ENCODE data around the gene IL17RC. TPM values are rescaled to one million over a fixed set of nuclear protein-coding genes. Genes with fewer than 3 reads are reported as not detected.

IL17RC gene
- total and polyA plus RNA-seq, 5 experiments from 2014 or later = 0.39 to 10.0 (median 9.5) TPM

DNA sequence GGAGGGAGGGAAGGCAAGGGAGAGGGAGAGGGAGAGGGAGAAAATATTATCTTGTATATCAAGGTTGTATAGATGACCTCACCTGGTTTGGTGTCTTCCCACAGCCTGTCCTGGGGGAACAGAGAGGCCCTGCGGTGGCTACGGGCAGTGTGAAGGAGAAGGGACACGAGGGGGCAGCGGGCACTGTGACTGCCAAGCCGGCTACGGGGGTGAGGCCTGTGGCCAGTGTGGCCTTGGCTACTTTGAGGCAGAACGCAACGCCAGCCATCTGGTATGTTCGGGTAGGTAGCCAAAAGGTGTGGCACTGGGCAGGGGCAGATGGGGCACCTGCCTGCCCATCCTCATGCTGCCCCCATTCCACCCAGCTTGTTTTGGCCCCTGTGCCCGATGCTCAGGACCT is 23.8 kb downstream of the IL17RC start:
- Mint-ChIP-seq H3K27me3 (no peaks in the 10 kb centered on the region), H3K9me3 (no peaks in the 10 kb centered on the region), H3K4me1 (peaks cover 5 to 16% (median 13%) of the 10 kb centered on the region in 4 donors), H3K4me3 (no peak overlapping the region), H3K36me3 (peaks cover 0 to 29% (median 4%) of the 10 kb centered on the region in 3 donors), H3K27ac (peak overlapping the region in 1 of 10 donors; percentile 74)
- DNase-seq (peak in 1 of 10 donors; percentile 26), ATAC-seq (no peak)
- POLR2A ChIA-PET = no interaction called here

DNA sequence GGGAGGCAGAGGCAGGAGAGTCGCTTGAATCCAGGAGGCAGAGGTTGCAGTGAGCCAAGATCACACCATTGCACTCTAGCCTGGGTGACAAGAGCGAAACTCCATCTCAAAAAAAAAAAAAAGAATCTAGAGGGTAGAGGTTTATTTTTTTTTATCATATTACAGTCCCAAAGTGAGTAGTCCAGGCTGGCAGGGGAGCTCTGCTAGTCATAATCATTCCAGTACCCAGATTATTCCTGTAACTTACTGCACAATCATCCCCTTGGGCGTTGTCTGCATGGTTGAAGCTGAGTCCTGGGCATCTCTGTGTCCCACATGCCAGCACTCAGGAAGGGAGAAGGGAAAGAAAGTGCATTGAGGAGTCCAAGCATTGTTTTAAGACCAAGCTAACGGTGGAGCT is 25.3 kb downstream of the IL17RC start:
- no peak overlapping the region for H3K4me3 Mint-ChIP-seq
- H3K9me3 Mint-ChIP-seq = no peaks in the 10 kb centered on the region
- ATAC-seq (no peak), DNase-seq (peak in 1 of 10 donors; percentile 21)
- POLR2A ChIA-PET = interaction anchor here (0.5 to 4.0 kb wide), 5 partner anchors 9 to 252 kb away, joined by 3 to 33 read pairs (median 3); partner anchors contain the start of genes CRELD1 and PRRT3
- peak overlapping the region in 3 of 10 donors; percentile 47 to 53 (median 51) for H3K27ac Mint-ChIP-seq
- H3K4me1 Mint-ChIP-seq = peaks cover 1 to 9% (median 5%) of the 10 kb centered on the region in 4 donors
- peaks cover 0 to 19% (median 2%) of the 10 kb centered on the region in 3 donors for H3K36me3 Mint-ChIP-seq
- H3K27me3 Mint-ChIP-seq = no peaks in the 10 kb centered on the region

DNA sequence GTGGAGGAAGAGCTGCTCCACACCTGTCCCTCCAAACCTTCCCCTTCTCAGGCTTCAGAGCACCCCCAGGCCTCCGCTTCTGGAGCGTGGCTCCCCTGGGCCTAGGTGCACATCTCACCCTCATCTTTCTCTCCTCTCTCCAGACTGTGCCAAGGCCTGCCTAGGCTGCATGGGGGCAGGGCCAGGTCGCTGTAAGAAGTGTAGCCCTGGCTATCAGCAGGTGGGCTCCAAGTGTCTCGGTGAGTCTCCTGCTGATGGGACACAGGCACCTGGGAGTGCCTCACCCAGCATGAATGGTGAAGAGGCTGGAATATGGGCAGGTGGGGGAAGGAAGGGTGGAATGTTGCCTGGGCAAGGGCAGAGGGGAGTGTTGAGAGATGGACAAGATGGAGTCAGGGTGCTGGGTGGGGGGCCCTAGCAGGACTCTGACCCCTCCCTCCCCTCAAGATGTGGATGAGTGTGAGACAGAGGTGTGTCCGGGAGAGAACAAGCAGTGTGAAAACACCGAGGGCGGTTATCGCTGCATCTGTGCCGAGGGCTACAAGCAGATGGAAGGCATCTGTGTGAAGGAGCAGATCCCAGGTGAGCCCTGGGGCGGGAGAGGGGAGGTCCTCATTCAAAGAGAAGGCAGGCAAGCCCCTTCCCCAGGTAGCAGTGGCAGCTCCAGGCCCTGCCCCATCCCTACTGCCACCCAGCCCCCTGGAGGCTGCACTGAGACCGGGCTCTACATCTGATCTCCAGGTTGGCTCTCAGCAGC is 26.2 kb downstream of the IL17RC start:
- POLR2A ChIA-PET = interaction anchor here (0.7 to 4.0 kb wide), 2 partner anchors 9 to 10 kb away, joined by 3 to 33 read pairs; partner anchors contain the start of genes CRELD1 and PRRT3
- ATAC-seq (no peak), DNase-seq (peak in 1 of 10 donors; percentile 27)
- H3K4me1 Mint-ChIP-seq = peaks cover 0 to 9% (median 4%) of the 10 kb centered on the region in 4 donors
- H3K36me3 Mint-ChIP-seq = peaks cover 0 to 14% (median 2%) of the 10 kb centered on the region in 3 donors
- H3K9me3 Mint-ChIP-seq = no peaks in the 10 kb centered on the region
- peak overlapping the region in 2 of 10 donors; percentile 36 to 67 for H3K4me3 Mint-ChIP-seq
- peak overlapping the region in 5 of 10 donors; percentile 21 to 70 (median 55) for H3K27ac Mint-ChIP-seq
- H3K27me3 Mint-ChIP-seq = no peaks in the 10 kb centered on the region

DNA sequence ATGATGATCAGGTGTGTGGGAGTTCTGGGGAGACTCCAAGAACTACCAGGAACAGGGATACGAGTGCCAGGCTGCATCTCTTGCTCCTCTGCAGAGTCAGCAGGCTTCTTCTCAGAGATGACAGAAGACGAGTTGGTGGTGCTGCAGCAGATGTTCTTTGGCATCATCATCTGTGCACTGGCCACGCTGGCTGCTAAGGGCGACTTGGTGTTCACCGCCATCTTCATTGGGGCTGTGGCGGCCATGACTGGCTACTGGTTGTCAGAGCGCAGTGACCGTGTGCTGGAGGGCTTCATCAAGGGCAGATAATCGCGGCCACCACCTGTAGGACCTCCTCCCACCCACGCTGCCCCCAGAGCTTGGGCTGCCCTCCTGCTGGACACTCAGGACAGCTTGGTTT is 27.4 kb downstream of the IL17RC start:
- POLR2A ChIA-PET = interaction anchor here (4.0 kb wide), 1 partner anchor 11 kb away, joined by 33 read pairs; the partner anchor contains the start of gene CRELD1
- ATAC-seq (no peak), DNase-seq (peak in 1 of 10 donors; percentile 53)
- Mint-ChIP-seq H3K27ac (peak overlapping the region in 6 of 10 donors; percentile 29 to 70 (median 47)), H3K4me1 (peaks cover 0 to 9% (median 4%) of the 10 kb centered on the region in 4 donors), H3K4me3 (no peak overlapping the region), H3K9me3 (no peaks in the 10 kb centered on the region), H3K27me3 (no peaks in the 10 kb centered on the region), H3K36me3 (peaks cover 0 to 10% (median 2%) of the 10 kb centered on the region in 3 donors)

DNA sequence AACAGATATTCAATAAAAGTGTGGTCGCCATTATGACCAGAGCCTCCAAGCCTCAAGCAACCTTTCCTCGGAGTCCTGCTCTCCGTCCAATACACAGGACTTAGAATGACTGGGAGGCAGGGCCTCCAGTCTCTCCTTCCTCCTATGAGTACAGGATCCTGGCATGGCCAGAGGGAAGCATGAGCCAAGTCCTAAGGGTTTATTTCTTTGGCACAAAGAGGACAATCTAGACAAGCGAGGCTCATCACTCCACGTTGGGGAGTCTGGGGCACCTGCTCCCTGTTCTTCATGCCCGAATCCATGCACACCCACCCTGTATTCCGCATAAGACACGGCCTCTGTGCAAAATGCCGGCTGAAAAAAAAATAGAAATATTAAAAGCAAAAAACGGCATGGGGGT is 28.5 kb downstream of the IL17RC start:
- peak overlapping the region in 8 of 10 donors; percentile 9 to 60 (median 52) for H3K4me3 Mint-ChIP-seq

DNA sequence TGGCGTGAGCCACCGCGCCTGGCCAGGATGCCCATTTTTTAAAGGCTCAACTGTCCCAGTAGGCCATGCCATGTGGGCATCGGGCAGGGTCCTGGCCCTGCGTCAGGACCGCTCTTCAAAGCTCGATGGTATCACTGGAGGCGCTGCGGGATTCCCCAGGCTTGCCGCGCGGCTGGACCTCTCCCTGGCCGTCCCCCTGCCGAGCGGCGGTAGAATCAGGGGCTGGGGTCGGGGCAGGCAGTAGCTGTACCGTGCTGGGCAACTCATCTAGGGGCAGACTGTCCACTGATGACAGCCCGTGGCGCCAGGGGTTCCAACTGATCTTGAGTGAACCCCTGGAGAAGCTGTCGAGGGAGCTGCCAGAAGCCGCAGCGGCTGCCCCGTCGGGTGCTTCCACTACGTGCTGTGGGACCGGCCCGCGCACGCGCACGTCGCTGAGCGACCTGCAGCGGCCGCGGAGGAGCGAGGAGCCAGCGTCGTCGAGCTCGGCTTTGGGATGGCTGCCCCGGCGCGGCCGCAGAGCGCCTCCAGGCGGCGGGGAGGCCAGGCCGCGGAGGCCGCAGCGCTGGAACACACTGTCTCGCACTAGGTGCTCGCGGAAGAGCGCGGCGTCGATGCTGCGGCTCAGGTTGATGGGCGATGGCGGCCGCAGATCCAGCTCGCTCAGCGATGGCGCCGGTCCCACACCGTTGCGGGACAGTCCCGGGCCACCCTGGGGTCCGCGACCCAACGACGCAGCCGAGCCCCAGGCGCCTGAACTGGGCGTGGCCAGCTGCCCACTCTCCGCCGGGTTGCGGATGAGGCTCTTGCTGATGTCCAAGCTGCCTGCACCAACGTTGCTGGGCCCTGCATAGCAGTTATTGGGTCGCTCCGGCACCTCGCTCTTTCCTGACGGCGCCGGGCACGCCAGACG is 29.5 kb downstream of the IL17RC start:
- H3K27me3 Mint-ChIP-seq = no peaks in the 10 kb centered on the region
- DNase-seq = peak; percentile 62 to 87 (median 79)
- POLR2A ChIA-PET = interaction anchor here (0.5 to 2.9 kb wide), 4 partner anchors 12 to 196 kb away, joined by 3 to 73 read pairs (median 8); partner anchors contain the start of genes CRELD1 and JAGN1
- ATAC-seq = peak; percentile 92 to 96
- peaks cover 4 to 16% (median 12%) of the 10 kb centered on the region in 4 donors for H3K4me1 Mint-ChIP-seq
- H3K27ac Mint-ChIP-seq = peak overlapping the region; percentile 64 to 93 (median 85)
- H3K4me3 Mint-ChIP-seq = peak overlapping the region; percentile 71 to 87 (median 81)
- H3K36me3 Mint-ChIP-seq = peaks cover 0 to 5% (median 0%) of the 10 kb centered on the region in 3 donors
- no peaks in the 10 kb centered on the region for H3K9me3 Mint-ChIP-seq

More for the DNA sequence above, 28.5 kb downstream of the IL17RC start:
- H3K27me3 Mint-ChIP-seq = no peaks in the 10 kb centered on the region
- POLR2A ChIA-PET = interaction anchor here (2.9 to 4.0 kb wide), 2 partner anchors 11 to 12 kb away, joined by 33 to 73 read pairs; partner anchors contain the start of gene CRELD1
- H3K27ac Mint-ChIP-seq = peak overlapping the region in 6 of 10 donors; percentile 75 to 87 (median 82)
- DNase-seq (no peak), ATAC-seq (no peak)
- H3K36me3 Mint-ChIP-seq = peaks cover 0 to 10% (median 2%) of the 10 kb centered on the region in 3 donors
- peaks cover 0 to 9% (median 4%) of the 10 kb centered on the region in 4 donors for H3K4me1 Mint-ChIP-seq
- H3K9me3 Mint-ChIP-seq = no peaks in the 10 kb centered on the region

GRCh38 chr3:9947025-9947995 is 30.4 kb downstream of the IL17RC start:
- POLR2A ChIA-PET = interaction anchor here (1.3 to 2.9 kb wide), 2 partner anchors 13 to 57 kb away, joined by 14 to 73 read pairs; partner anchors contain the start of genes CRELD1 and JAGN1
- no peaks in the 10 kb centered on the region for H3K27me3 Mint-ChIP-seq
- peaks cover 0 to 3% (median 0%) of the 10 kb centered on the region in 3 donors for H3K36me3 Mint-ChIP-seq
- H3K9me3 Mint-ChIP-seq = no peaks in the 10 kb centered on the region
- DNase-seq (no peak), ATAC-seq (no peak)
- H3K27ac Mint-ChIP-seq = no peak overlapping the region
- no peak overlapping the region for H3K4me3 Mint-ChIP-seq
- peaks cover 6 to 21% (median 17%) of the 10 kb centered on the region in 4 donors for H3K4me1 Mint-ChIP-seq

- no peaks in the 10 kb centered on the region for H3K36me3 Mint-ChIP-seq
- H3K4me1 Mint-ChIP-seq = peaks cover 6 to 28% (median 18%) of the 10 kb centered on the region in 4 donors
- H3K9me3 Mint-ChIP-seq = no peaks in the 10 kb centered on the region
- POLR2A ChIA-PET = interaction anchor here (0.6 to 6.8 kb wide), 2 partner anchors 15 to 47 kb away, joined by 3 to 73 read pairs; partner anchors contain the start of gene CRELD1
- H3K4me3 Mint-ChIP-seq = no peak overlapping the region
- ATAC-seq (no peak), DNase-seq (no peak)
- no peak overlapping the region for H3K27ac Mint-ChIP-seq
- no peaks in the 10 kb centered on the region for H3K27me3 Mint-ChIP-seq
Measured at GRCh38 chr3:9948586-9948985, 31.7 kb downstream of the IL17RC start.

- POLR2A ChIA-PET = interaction anchor here (0.5 to 6.8 kb wide), 3 partner anchors 16 to 195 kb away, joined by 3 to 73 read pairs (median 3); partner anchors contain the start of gene CRELD1
Measured at GRCh38 chr3:9949115-9949514, 32.2 kb downstream of the IL17RC start.

GRCh38 chr3:9949626-9950025 is 32.7 kb downstream of the IL17RC start:
- peaks cover 6 to 28% (median 18%) of the 10 kb centered on the region in 4 donors for H3K4me1 Mint-ChIP-seq
- H3K36me3 Mint-ChIP-seq = no peaks in the 10 kb centered on the region
- no peak overlapping the region for H3K4me3 Mint-ChIP-seq
- no peaks in the 10 kb centered on the region for H3K27me3 Mint-ChIP-seq
- no peaks in the 10 kb centered on the region for H3K9me3 Mint-ChIP-seq
- POLR2A ChIA-PET = interaction anchor here (0.5 to 6.8 kb wide), 4 partner anchors 16 to 195 kb away, joined by 3 to 73 read pairs (median 4); partner anchors contain the start of gene CRELD1
- no peak for DNase-seq
- H3K27ac Mint-ChIP-seq = peak overlapping the region in 1 of 10 donors; percentile 68
- ATAC-seq = no peak

More at GRCh38 chr3:9949115-9949514, 32.2 kb downstream of the IL17RC start:
- H3K4me1 Mint-ChIP-seq = peaks cover 6 to 28% (median 18%) of the 10 kb centered on the region in 4 donors
- ATAC-seq (no peak), DNase-seq (no peak)
- no peaks in the 10 kb centered on the region for H3K9me3 Mint-ChIP-seq
- H3K4me3 Mint-ChIP-seq = no peak overlapping the region
- H3K27ac Mint-ChIP-seq = peak overlapping the region in 1 of 10 donors; percentile 68
- H3K36me3 Mint-ChIP-seq = no peaks in the 10 kb centered on the region
- no peaks in the 10 kb centered on the region for H3K27me3 Mint-ChIP-seq

GRCh38 chr3:9951126-9951525 is 34.2 kb downstream of the IL17RC start:
- Mint-ChIP-seq H3K9me3 (no peaks in the 10 kb centered on the region), H3K4me3 (peak overlapping the region; percentile 77 to 91 (median 88)), H3K27ac (peak overlapping the region in 3 of 10 donors; percentile 37 to 94 (median 93)), H3K36me3 (no peaks in the 10 kb centered on the region), H3K4me1 (peaks cover 6 to 22% (median 16%) of the 10 kb centered on the region in 4 donors), H3K27me3 (no peaks in the 10 kb centered on the region)
- DNase-seq (no peak), ATAC-seq (no peak)
- POLR2A ChIA-PET = interaction anchor here (0.8 to 6.8 kb wide), 3 partner anchors 18 to 291 kb away, joined by 5 to 73 read pairs (median 5); partner anchors contain the start of genes CRELD1 and IL17RE

Measured in naive thymus-derived CD8-positive, alpha-beta T cell (primary cell).